CD4-positive, alpha-beta T cell (primary cell): Measurements from ENCODE around the gene CCDC50. TPM values are rescaled to one million over a fixed set of nuclear protein-coding genes. Genes with fewer than 3 reads are reported as not detected.

Experiments
- ATAC-seq: fragments of 200-7000 bp; cut with Tn5 transposase; one replicate; pipeline ENCODE4 v1.10.0; 2022; ENCODE audit warnings: mild to moderate bottlenecking; ENCODE audit not compliant: poor library complexity
- CTCF ChIA-PET: fragments of 350-600 bp; sonication (Branson Sonifier 250); formaldehyde crosslinking; loops from one replicate; lab custom pipeline; 2021; ENCODE audit warnings: antibody characterized with exemption, inconsistent platforms; lab: Charles Lee
- POLR2A ChIA-PET: fragments of 350-600 bp; sonication (Branson Sonifier 250); formaldehyde crosslinking; loops from one replicate; lab custom pipeline; 2021; ENCODE audit warnings: antibody characterized with exemption, inconsistent platforms; lab: Charles Lee
- DNase-seq, 14 experiments: peaks; one replicate each; pipeline ENCODE4 v3.0.0-alpha.2; 2013 to 2020; ENCODE audit warnings: mixed read lengths in 2 of 14
- H3K27ac ChIP-seq, 2 donors: one replicate each; pipeline versions ENCODE4 v1.5.1 to v1.7.0; 2013; ENCODE audit warnings: low read length in 2 of 2, low read depth in 1 of 2, mild to moderate bottlenecking in 1 of 2
- H3K27me3 ChIP-seq, 2 experiments: 1 replicate in 1 of 2; 2 replicates in 1 of 2; pipeline versions ENCODE4 v1.6.1 to v1.7.0; 2013; ENCODE audit warnings: low read length in 2 of 2, control low read depth in 1 of 2, mild to moderate bottlenecking in 1 of 2, moderate library complexity in 1 of 2; ENCODE audit not compliant: insufficient read depth in 2 of 2, control insufficient read depth in 1 of 2
- H3K36me3 ChIP-seq: one replicate; pipeline ENCODE4 v1.6.1; 2013; ENCODE audit warnings: low read length, control low read depth; ENCODE audit not compliant: insufficient read depth
- H3K4me1 ChIP-seq: one replicate; pipeline ENCODE4 v1.6.1; 2013; ENCODE audit warnings: low read length, control low read depth; ENCODE audit not compliant: insufficient read depth
- H3K4me3 ChIP-seq: one replicate; pipeline ENCODE4 v1.5.1; 2013; ENCODE audit warnings: mild to moderate bottlenecking, low read length, moderate library complexity
- H3K9me3 ChIP-seq, 2 experiments: 1 replicate in 1 of 2; 2 replicates in 1 of 2; pipeline versions ENCODE4 v1.6.1 to v1.7.0; 2013; ENCODE audit warnings: low read length in 2 of 2, mild to moderate bottlenecking in 2 of 2, control low read depth in 1 of 2, moderate library complexity in 1 of 2; ENCODE audit not compliant: control insufficient read depth in 1 of 2, insufficient read depth in 1 of 2
- H3K27ac Mint-ChIP-seq: one replicate; pipeline ENCODE4 v1.8.0; 2020; ENCODE audit warnings: mixed read lengths
- H3K27me3 Mint-ChIP-seq: one replicate; pipeline ENCODE4 v1.8.0; 2021; ENCODE audit warnings: mixed read lengths
- H3K36me3 Mint-ChIP-seq: one replicate; pipeline ENCODE4 v1.8.0; 2021; ENCODE audit warnings: low read depth, mixed read lengths
- H3K4me1 Mint-ChIP-seq: one replicate; pipeline ENCODE4 v1.8.0; 2021; ENCODE audit warnings: low read depth, mixed read lengths
- H3K4me3 Mint-ChIP-seq: one replicate; pipeline ENCODE4 v1.8.0; 2020; ENCODE audit warnings: mild to moderate bottlenecking, mixed read lengths
- H3K9me3 Mint-ChIP-seq: one replicate; pipeline ENCODE4 v1.8.0; 2020; ENCODE audit warnings: mixed read lengths
- CTCF ChIP-seq: fragments of 200-600 bp; IDR thresholded peaks from one replicate; pipeline ENCODE4 v1.8.0; 2022; ENCODE audit warnings: antibody characterized with exemption, mild to moderate bottlenecking
- intact Hi-C, 2 experiments: fragments of 100-400 bp; cut with DNase I in 1 of 2; cut with micrococcal nuclease in 1 of 2; formaldehyde crosslinking; loops; one replicate each; pipeline versions ENCODE4 v1.15.1 to v1.9.0; 2023 to 2025; cut with DNase I, micrococcal nuclease
- total RNA-seq, 174 experiments: library from RNA in 2 of 174; stranded (reverse) in 2 of 174; gene quantifications; one replicate each; pipeline ENCODE4 v1.2.3 and lab custom pipeline; 2021 to 2026

CCDC50 gene
- total RNA-seq, 2 experiments from 2014 or later, result 16.7 to 16.8 TPM

GRCh38 chr3:191336833-191337232 is 7.6 kb downstream of the CCDC50 start:
- H3K27me3 ChIP-seq, result no peaks in the 10 kb centered on the region
- no peaks in the 10 kb centered on the region for H3K9me3 Mint-ChIP-seq
- no peak overlapping the region for H3K27ac ChIP-seq
- ChIA-PET CTCF (no interaction called here), POLR2A (no interaction called here)
- no peaks in the 10 kb centered on the region for H3K4me1 ChIP-seq
- intact Hi-C loops, result no loop called here
- H3K4me3 Mint-ChIP-seq, result no peak overlapping the region
- H3K36me3 Mint-ChIP-seq, result no peaks in the 10 kb centered on the region
- TF ChIP-seq CTCF, result no peak
- H3K4me3 ChIP-seq, result no peak overlapping the region
- H3K9me3 ChIP-seq, result no peaks in the 10 kb centered on the region
- H3K27ac Mint-ChIP-seq, result no peak overlapping the region
- no peak for ATAC-seq
- DNase-seq, result no peak
- H3K4me1 Mint-ChIP-seq, result peaks cover 36% of the 10 kb centered on the region
- no peaks in the 10 kb centered on the region for H3K36me3 ChIP-seq
- H3K27me3 Mint-ChIP-seq, result no peaks in the 10 kb centered on the region

- H3K4me1 ChIP-seq, result no peaks in the 10 kb centered on the region
- DNase-seq, result no peak
- no peaks in the 10 kb centered on the region for H3K27me3 ChIP-seq
- Mint-ChIP-seq H3K4me1 (peaks cover 39% of the 10 kb centered on the region), H3K27ac (no peak overlapping the region), H3K36me3 (no peaks in the 10 kb centered on the region), H3K27me3 (no peaks in the 10 kb centered on the region), H3K4me3 (no peak overlapping the region), H3K9me3 (no peaks in the 10 kb centered on the region)
- H3K9me3 ChIP-seq, result no peaks in the 10 kb centered on the region
- no peak overlapping the region for H3K4me3 ChIP-seq
- TF ChIP-seq CTCF, result no peak
- no peak overlapping the region for H3K27ac ChIP-seq
- POLR2A ChIA-PET, result no interaction called here
- intact Hi-C loops, result no loop called here
- no peaks in the 10 kb centered on the region for H3K36me3 ChIP-seq
- CTCF ChIA-PET, result no interaction called here
- no peak for ATAC-seq
These were observed 8.9 kb downstream of the CCDC50 start for GRCh38 chr3:191338177-191338488.

- no peaks in the 10 kb centered on the region for H3K9me3 ChIP-seq
- CTCF ChIA-PET, result no interaction called here
- no peak overlapping the region for H3K4me3 ChIP-seq
- H3K27me3 ChIP-seq, result no peaks in the 10 kb centered on the region
- H3K27ac Mint-ChIP-seq, result no peak overlapping the region
- TF ChIP-seq CTCF, result no peak
- no peak overlapping the region for H3K27ac ChIP-seq
- intact Hi-C loops, result no loop called here
- no peak overlapping the region for H3K4me3 Mint-ChIP-seq
- H3K36me3 Mint-ChIP-seq, result no peaks in the 10 kb centered on the region
- H3K4me1 Mint-ChIP-seq, result peaks cover 34% of the 10 kb centered on the region
- H3K4me1 ChIP-seq, result no peaks in the 10 kb centered on the region
- no peaks in the 10 kb centered on the region for H3K36me3 ChIP-seq
- no peaks in the 10 kb centered on the region for H3K27me3 Mint-ChIP-seq
- DNase-seq, result no peak
- ATAC-seq, result no peak
- no peaks in the 10 kb centered on the region for H3K9me3 Mint-ChIP-seq
- POLR2A ChIA-PET, result no interaction called here
These were observed 10.2 kb downstream of the CCDC50 start for GRCh38 chr3:191339316-191339917.
